ENCODE data around the gene DNAH12.

The DNAH12 gene

GRCh38 chr3:57421336-57421735 is 122.8 kb downstream of the DNAH12 start:
- Histone ChIP-seq H4K20me1 (ENCODE audit: insufficient read depth, low read length) (no peaks in the 10 kb centered on the region), H3K4me1 (ENCODE audit: low read length) (no peaks in the 10 kb centered on the region), H3K9me2 (replicated peaks; ENCODE audit: insufficient read depth, low read length) (no peaks in the 10 kb centered on the region), H3K79me2 (ENCODE audit: low read length) (no peaks in the 10 kb centered on the region), H3K9me3 (replicated peaks; ENCODE audit: insufficient read depth, low read length) (no peaks in the 10 kb centered on the region), H3K36me3 (replicated peaks; ENCODE audit: insufficient read depth, low read length) (no peaks in the 10 kb centered on the region), H3F3A (ENCODE audit: insufficient read depth, low read length) (no peaks in the 10 kb centered on the region), H3K27ac (ENCODE audit: low read length) (no peak overlapping the region), H3K4me2 (ENCODE audit: low read depth, low read length) (no peak overlapping the region), H3K4me3 (ENCODE audit: low read length) (no peak overlapping the region), H3K9ac (ENCODE audit: low read length) (no peak overlapping the region), H3K27me3 (replicated peaks; ENCODE audit: insufficient read depth, low read length) (no peaks in the 10 kb centered on the region), H2AFZ (ENCODE audit: low read length) (no peak overlapping the region)
- DNase-seq: no peak
- TF ChIP-seq EZH2 (optimal IDR thresholded peaks at IDR 0.05; ENCODE audit: low read depth, low read length): no peak

- H3K27me3 ChIP-seq (replicated peaks; ENCODE audit: insufficient read depth, low read length): no peaks in the 10 kb centered on the region
- no peak overlapping the region for H3K4me3 ChIP-seq (ENCODE audit: low read length)
- H3K9me2 ChIP-seq (replicated peaks; ENCODE audit: insufficient read depth, low read length): no peaks in the 10 kb centered on the region
- no peak overlapping the region for H3K4me2 ChIP-seq (ENCODE audit: low read depth, low read length)
- H3K9me3 ChIP-seq (replicated peaks; ENCODE audit: insufficient read depth, low read length): no peaks in the 10 kb centered on the region
- no peaks in the 10 kb centered on the region for H3K36me3 ChIP-seq (replicated peaks; ENCODE audit: insufficient read depth, low read length)
- no peak overlapping the region for H3K27ac ChIP-seq (ENCODE audit: low read length)
- TF ChIP-seq EZH2 (optimal IDR thresholded peaks at IDR 0.05; ENCODE audit: low read depth, low read length) (no peak), EZH2phosphoT487 (IDR thresholded peaks at IDR 0.05; ENCODE audit: low read length) (no peak), CTCF (IDR thresholded peaks at IDR 0.05; ENCODE audit: low read length) (no peak)
- no peaks in the 10 kb centered on the region for H3K4me1 ChIP-seq (ENCODE audit: low read length)
- no peak overlapping the region for H2AFZ ChIP-seq (ENCODE audit: low read length)
- no peak overlapping the region for H3K9ac ChIP-seq (ENCODE audit: low read length)
- H3F3A ChIP-seq (ENCODE audit: insufficient read depth, low read length): no peaks in the 10 kb centered on the region
- no peaks in the 10 kb centered on the region for H4K20me1 ChIP-seq (ENCODE audit: insufficient read depth, low read length)
- DNase-seq: no peak
- H3K79me2 ChIP-seq (ENCODE audit: low read length): no peaks in the 10 kb centered on the region
These were observed 124.1 kb downstream of the DNAH12 start for GRCh38 chr3:57420001-57420400.

GRCh38 chr3:57411715-57412114 is 132.4 kb downstream of the DNAH12 start:
- Histone ChIP-seq H3K79me2 (ENCODE audit: low read length) (no peaks in the 10 kb centered on the region), H3K4me1 (ENCODE audit: low read length) (no peaks in the 10 kb centered on the region), H3K4me3 (ENCODE audit: low read length) (no peak overlapping the region), H4K20me1 (ENCODE audit: insufficient read depth, low read length) (no peaks in the 10 kb centered on the region), H2AFZ (ENCODE audit: low read length) (no peak overlapping the region), H3K27ac (ENCODE audit: low read length) (no peak overlapping the region), H3K36me3 (replicated peaks; ENCODE audit: insufficient read depth, low read length) (no peaks in the 10 kb centered on the region), H3K4me2 (ENCODE audit: low read depth, low read length) (no peak overlapping the region), H3K9ac (ENCODE audit: low read length) (no peak overlapping the region), H3K9me2 (replicated peaks; ENCODE audit: insufficient read depth, low read length) (no peaks in the 10 kb centered on the region), H3K27me3 (replicated peaks; ENCODE audit: insufficient read depth, low read length) (no peaks in the 10 kb centered on the region), H3F3A (ENCODE audit: insufficient read depth, low read length) (no peaks in the 10 kb centered on the region), H3K9me3 (replicated peaks; ENCODE audit: insufficient read depth, low read length) (no peaks in the 10 kb centered on the region)
- TF ChIP-seq EZH2phosphoT487 (IDR thresholded peaks at IDR 0.05; ENCODE audit: low read length): no peak
- TF ChIP-seq EZH2 (optimal IDR thresholded peaks at IDR 0.05; ENCODE audit: low read depth, low read length): no peak
- TF ChIP-seq CTCF (IDR thresholded peaks at IDR 0.05; ENCODE audit: low read length): no peak
- no peak for DNase-seq

- Histone ChIP-seq H3K4me1 (ENCODE audit: low read length) (no peaks in the 10 kb centered on the region), H3F3A (ENCODE audit: insufficient read depth, low read length) (no peaks in the 10 kb centered on the region), H3K4me3 (ENCODE audit: low read length) (no peak overlapping the region), H3K79me2 (ENCODE audit: low read length) (no peaks in the 10 kb centered on the region), H3K9me2 (replicated peaks; ENCODE audit: insufficient read depth, low read length) (no peaks in the 10 kb centered on the region), H3K27ac (ENCODE audit: low read length) (no peak overlapping the region), H3K9ac (ENCODE audit: low read length) (no peak overlapping the region), H3K36me3 (replicated peaks; ENCODE audit: insufficient read depth, low read length) (no peaks in the 10 kb centered on the region), H3K27me3 (replicated peaks; ENCODE audit: insufficient read depth, low read length) (no peaks in the 10 kb centered on the region), H4K20me1 (ENCODE audit: insufficient read depth, low read length) (no peaks in the 10 kb centered on the region), H3K4me2 (ENCODE audit: low read depth, low read length) (no peak overlapping the region), H3K9me3 (replicated peaks; ENCODE audit: insufficient read depth, low read length) (no peaks in the 10 kb centered on the region), H2AFZ (ENCODE audit: low read length) (no peak overlapping the region)
- TF ChIP-seq EZH2phosphoT487 (IDR thresholded peaks at IDR 0.05; ENCODE audit: low read length): no peak
- no peak for TF ChIP-seq EZH2 (optimal IDR thresholded peaks at IDR 0.05; ENCODE audit: low read depth, low read length)
- TF ChIP-seq CTCF (IDR thresholded peaks at IDR 0.05; ENCODE audit: low read length): no peak
- no peak for DNase-seq
These were observed 134.7 kb downstream of the DNAH12 start for GRCh38 chr3:57409471-57409870.

Measured in MM.1S (cell line).